SU-DHL-6 (cell line): ENCODE data around the gene PPME1.

Source experiments
- H2AFZ ChIP-seq: fragments of 200-600 bp; sonication (generic); 2 replicates; pipeline ENCODE4 v1.6.1; 2014; ENCODE audit warnings: low read depth, mild to moderate bottlenecking, moderate library complexity, mixed read lengths, antibody characterized with exemption, low read length; ENCODE audit not compliant: severe bottlenecking
- H3F3A ChIP-seq: fragments of 200-600 bp; shearing (Covaris generic); 2 replicates; pipeline ENCODE4 v1.6.0; 2016; ENCODE audit warnings: antibody characterized with exemption, mild to moderate bottlenecking; ENCODE audit not compliant: insufficient read depth
- H3K27ac ChIP-seq: fragments of 200-600 bp; sonication (generic); 2 replicates; pipeline ENCODE4 v1.5.1; 2016; ENCODE audit warnings: low read depth, mild to moderate bottlenecking, low read length, moderate library complexity, mixed read lengths
- H3K27me3 ChIP-seq: fragments of 200-600 bp; sonication (generic), shearing (Covaris generic); 2 replicates; pipeline ENCODE4 v1.6.0; 2014; ENCODE audit warnings: mild to moderate bottlenecking, low read length
- H3K36me3 ChIP-seq: fragments of 200-600 bp; sonication (generic); 2 replicates; pipeline ENCODE4 v1.6.1; 2014; ENCODE audit warnings: mild to moderate bottlenecking, low read length, mixed read lengths
- H3K4me2 ChIP-seq: fragments of 300-600, 200-600 bp; shearing (Covaris generic), sonication (generic); 2 replicates; pipeline ENCODE4 v1.6.0; 2014; ENCODE audit warnings: low read length, low read depth, mild to moderate bottlenecking; ENCODE audit not compliant: poor library complexity, severe bottlenecking
- H3K4me3 ChIP-seq: fragments of 200-600 bp; sonication (generic); 2 replicates; pipeline ENCODE4 v1.5.1; 2014; ENCODE audit warnings: antibody characterized with exemption, low read length, mild to moderate bottlenecking, mixed read lengths; ENCODE audit not compliant: insufficient read depth, poor library complexity, severe bottlenecking
- H3K79me2 ChIP-seq: fragments of 200-600 bp; sonication (generic); 2 replicates; pipeline ENCODE4 v1.6.1; 2014; ENCODE audit warnings: mild to moderate bottlenecking, low read length, moderate library complexity; ENCODE audit not compliant: insufficient read depth
- H3K9ac ChIP-seq: fragments of 200-600 bp; sonication (generic); 2 replicates; pipeline ENCODE4 v1.7.0; 2014; ENCODE audit warnings: mild to moderate bottlenecking, low read length
- H3K9me2 ChIP-seq: fragments of 200-600 bp; sonication (generic); replicated peaks from 2 replicates; pipeline ENCODE4 v1.6.1; 2014; ENCODE audit warnings: low read length; ENCODE audit not compliant: insufficient read depth
- H3K9me3 ChIP-seq: fragments of 200-600 bp; sonication (generic); 2 replicates; pipeline ENCODE4 v1.6.1; 2014; ENCODE audit warnings: low read length, mixed read lengths; ENCODE audit not compliant: insufficient read depth
- H4K20me1 ChIP-seq: fragments of 200-600 bp; sonication (generic); 2 replicates; pipeline ENCODE4 v1.6.1; 2014; ENCODE audit warnings: low read depth, mild to moderate bottlenecking, antibody characterized with exemption, low read length, moderate library complexity, mixed read lengths
- CTCF ChIP-seq: fragments of 200-600 bp; sonication (generic); IDR thresholded peaks from one replicate; pipeline ENCODE4 v1.5.1; 2017; ENCODE audit warnings: antibody characterized with exemption, mild to moderate bottlenecking, low read length, moderate library complexity; ENCODE audit not compliant: insufficient read depth, poor library complexity, severe bottlenecking
- EZH2phosphoT487 ChIP-seq: fragments of 200-600 bp; sonication (generic), shearing (Covaris generic); conservative IDR thresholded peaks from 2 replicates; pipeline ENCODE4 v1.6.1; 2018; ENCODE audit warnings: mild to moderate bottlenecking, antibody characterized with exemption, low read length, moderate library complexity, mixed read lengths

The PPME1 gene

GRCh38 chr11:74269161-74269811, 98.2 kb downstream of the PPME1 start:
- Histone ChIP-seq H3K27me3 (no peaks in the 10 kb centered on the region), H4K20me1 (no peaks in the 10 kb centered on the region), H3K79me2 (no peaks in the 10 kb centered on the region), H3K4me2 (no peak overlapping the region), H3K9me2 (no peaks in the 10 kb centered on the region), H3K27ac (no peak overlapping the region), H3F3A (no peaks in the 10 kb centered on the region), H3K9me3 (no peaks in the 10 kb centered on the region), H3K4me3 (no peak overlapping the region), H3K9ac (no peak overlapping the region), H3K36me3 (no peaks in the 10 kb centered on the region), H2AFZ (no peak overlapping the region)
- no peak for TF ChIP-seq EZH2phosphoT487
- TF ChIP-seq CTCF: no peak

DNA sequence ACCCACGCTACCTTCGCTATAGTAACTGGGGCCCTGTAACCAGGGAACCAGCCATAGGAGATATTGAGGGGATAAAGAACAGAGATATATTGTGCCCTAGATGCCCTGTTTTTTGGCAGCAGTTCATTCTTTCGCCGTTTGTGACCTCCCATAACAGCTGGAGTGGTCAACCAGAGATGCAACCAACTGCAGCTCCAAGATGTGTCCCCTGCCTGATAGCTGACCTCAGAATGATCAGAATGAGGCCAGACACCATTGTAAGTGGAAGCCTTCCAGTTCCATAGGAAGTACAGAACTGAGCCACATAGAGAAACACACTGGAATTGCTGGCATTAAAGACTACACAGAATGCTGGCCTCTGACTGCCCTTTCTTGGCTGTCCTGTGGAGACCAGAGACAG, 101.2 kb downstream of the PPME1 start:
- H2AFZ ChIP-seq: no peak overlapping the region
- H3K9me2 ChIP-seq: no peaks in the 10 kb centered on the region
- TF ChIP-seq EZH2phosphoT487 (no peak), CTCF (no peak)
- no peaks in the 10 kb centered on the region for H3K27me3 ChIP-seq
- no peaks in the 10 kb centered on the region for H3F3A ChIP-seq
- no peaks in the 10 kb centered on the region for H3K36me3 ChIP-seq
- no peak overlapping the region for H3K4me3 ChIP-seq
- no peaks in the 10 kb centered on the region for H4K20me1 ChIP-seq
- H3K9ac ChIP-seq: no peak overlapping the region
- H3K9me3 ChIP-seq: no peaks in the 10 kb centered on the region
- no peak overlapping the region for H3K4me2 ChIP-seq
- no peaks in the 10 kb centered on the region for H3K79me2 ChIP-seq
- H3K27ac ChIP-seq: no peak overlapping the region

DNA sequence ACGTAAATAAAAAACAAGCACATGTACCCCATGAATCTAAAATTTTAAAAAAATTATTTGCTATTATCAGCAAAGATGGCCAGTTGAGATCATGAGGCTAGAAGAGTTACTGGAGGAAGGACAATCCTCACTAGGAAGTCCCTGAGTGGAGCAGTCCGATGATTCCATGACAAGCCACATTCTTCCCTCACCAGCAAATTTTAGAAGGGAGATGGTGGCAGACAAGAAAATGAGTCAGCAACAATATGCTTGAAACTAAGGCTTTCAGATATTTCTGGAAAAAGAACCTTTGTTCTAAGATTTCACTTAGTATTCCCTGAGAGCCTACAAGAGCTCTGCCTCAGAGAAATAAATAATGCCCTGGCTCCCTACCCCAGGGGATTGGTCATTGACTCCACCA, 105.5 kb downstream of the PPME1 start:
- Histone ChIP-seq H2AFZ (no peak overlapping the region), H4K20me1 (no peaks in the 10 kb centered on the region), H3K79me2 (no peaks in the 10 kb centered on the region), H3K27ac (no peak overlapping the region), H3F3A (no peaks in the 10 kb centered on the region), H3K9ac (no peak overlapping the region), H3K4me2 (no peak overlapping the region), H3K36me3 (no peaks in the 10 kb centered on the region), H3K9me2 (no peaks in the 10 kb centered on the region), H3K27me3 (no peaks in the 10 kb centered on the region), H3K9me3 (no peaks in the 10 kb centered on the region), H3K4me3 (no peak overlapping the region)
- TF ChIP-seq CTCF (no peak), EZH2phosphoT487 (no peak)
